WTC11 (cell line): ENCODE data around the gene PTPN9.

Experiments used
- CTCF ChIP-seq: fragments of 200-600 bp; IDR thresholded peaks from 2 replicates; pipeline ENCODE4 v1.8.0; 2022; ENCODE audit warnings: antibody characterized with exemption
- USF1 ChIP-seq: sonication (generic); formaldehyde crosslinking; IDR thresholded peaks from 2 replicates; pipeline ENCODE4 v1.8.0; 2022; ENCODE audit warnings: mild to moderate bottlenecking, missing genetic modification reagents

- TF ChIP-seq CTCF: no peak
- TF ChIP-seq USF1: no peak
Observed at GRCh38 chr15:75436881-75437280, 142.2 kb downstream of the PTPN9 start.
